T-helper 9 cell (primary cell): Measurements from ENCODE around the gene SH3RF3.

Source experiments
- DNase-seq: peaks from one replicate; pipeline ENCODE4 v3.0.0-alpha.2; 2020

SH3RF3 gene

GRCh38 chr2:109382226-109382895, 253.4 kb downstream of the SH3RF3 start:
- no peak for DNase-seq

GRCh38 chr2:109382951-109383350, 253.9 kb downstream of the SH3RF3 start:
- no peak for DNase-seq

- no peak for DNase-seq
Observed at GRCh38 chr2:109383505-109384307, 254.7 kb downstream of the SH3RF3 start.

- no peak for DNase-seq
Observed at GRCh38 chr2:109384308-109385271, 255.6 kb downstream of the SH3RF3 start.

GRCh38 chr2:109385506-109385905, 256.5 kb downstream of the SH3RF3 start:
- no peak for DNase-seq

- DNase-seq, result no peak
Observed at GRCh38 chr2:109386004-109386695, 257.1 kb downstream of the SH3RF3 start.

- no peak for DNase-seq
Observed at GRCh38 chr2:109387221-109387735, 258.3 kb downstream of the SH3RF3 start.

GRCh38 chr2:109387778-109388469, 258.9 kb downstream of the SH3RF3 start:
- no peak for DNase-seq

GRCh38 chr2:109391243-109391642, 262.2 kb downstream of the SH3RF3 start:
- DNase-seq, result no peak

- no peak for DNase-seq
Observed at GRCh38 chr2:109392140-109392539, 263.1 kb downstream of the SH3RF3 start.

GRCh38 chr2:109392816-109393661, 264.0 kb downstream of the SH3RF3 start:
- no peak for DNase-seq

- DNase-seq, result no peak
Observed at GRCh38 chr2:109393662-109393972, 264.6 kb downstream of the SH3RF3 start.

- no peak for DNase-seq
Observed at GRCh38 chr2:109395494-109396201, 266.6 kb downstream of the SH3RF3 start.

GRCh38 chr2:109396202-109397180, 267.5 kb downstream of the SH3RF3 start:
- no peak for DNase-seq

- no peak for DNase-seq
Observed at GRCh38 chr2:109397893-109398292, 268.9 kb downstream of the SH3RF3 start.

- DNase-seq, result no peak
Observed at GRCh38 chr2:109398366-109399015, 269.5 kb downstream of the SH3RF3 start.

- DNase-seq, result no peak
Observed at GRCh38 chr2:109399066-109399465, 270.1 kb downstream of the SH3RF3 start.

- no peak for DNase-seq
Observed at GRCh38 chr2:109400102-109400501, 271.1 kb downstream of the SH3RF3 start.
